ENCODE results near the gene RFK. TPM values are rescaled to one million over a fixed set of nuclear protein-coding genes. Genes with fewer than 3 reads are reported as not detected.
A peak's percentile ranks its signal among the peaks of the same experiment; 100 is the strongest.

The RFK gene
- total and polyA plus RNA-seq, 2 of the 13 experiments (the other 11 are each of a cell fraction or from before 2014, with no cell fraction given): 18.2 to 37.2 TPM

GRCh38 chr9:76374783-76375559 lies 19.3 kb downstream of the RFK start (continued):
- TF ChIP-seq ZNF281 (CRISPR knock-in tag; IDR thresholded peaks at IDR 0.05; ENCODE audit: borderline replicate concordance): no peak
- TF ChIP-seq ZNF354B (CRISPR knock-in tag; IDR thresholded peaks at IDR 0.05): no peak
- TF ChIP-seq ATF4 (CRISPR knock-in tag; IDR thresholded peaks at IDR 0.05): no peak
- no peak for TF ChIP-seq ELK4 (CRISPR knock-in tag; IDR thresholded peaks at IDR 0.05; ENCODE audit: borderline replicate concordance)
- TF ChIP-seq RNF219 (CRISPR knock-in tag; IDR thresholded peaks at IDR 0.05): no peak
- TF ChIP-seq ZNF639 (CRISPR knock-in tag; conservative IDR thresholded peaks at IDR 0.05): no peak
- TF ChIP-seq DR1 (CRISPR knock-in tag; IDR thresholded peaks at IDR 0.05): no peak
- TF ChIP-seq ZNF18 (CRISPR knock-in tag; IDR thresholded peaks at IDR 0.05; ENCODE audit: insufficient replicate concordance): no peak
- TF ChIP-seq NCOR1 (IDR thresholded peaks at IDR 0.05; ENCODE audit: borderline replicate concordance, low read length): peak; percentile 45; the same call in 1 of the 2 replicates
- TF ChIP-seq E2F1 (CRISPR knock-in tag; IDR thresholded peaks at IDR 0.05): no peak
- TF ChIP-seq CEBPZ (IDR thresholded peaks at IDR 0.05; ENCODE audit: low read length): no peak

Data from HepG2 (cell line).